LNCAP (cell line): Measurements from ENCODE around the gene CLEC2L.

Source experiments
- TF ChIP-seq, protein P1 (sequence below): fragments of 450-650 bp; IDR thresholded peaks from 2 replicates; pipeline ENCODE4 v1.5.1; 2017; ENCODE audit warnings: mild to moderate bottlenecking

Gene CLEC2L

GRCh38 chr7:139543801-139544603 is 20.5 kb downstream of the CLEC2L start:
- TF ChIP-seq, protein P1, sequence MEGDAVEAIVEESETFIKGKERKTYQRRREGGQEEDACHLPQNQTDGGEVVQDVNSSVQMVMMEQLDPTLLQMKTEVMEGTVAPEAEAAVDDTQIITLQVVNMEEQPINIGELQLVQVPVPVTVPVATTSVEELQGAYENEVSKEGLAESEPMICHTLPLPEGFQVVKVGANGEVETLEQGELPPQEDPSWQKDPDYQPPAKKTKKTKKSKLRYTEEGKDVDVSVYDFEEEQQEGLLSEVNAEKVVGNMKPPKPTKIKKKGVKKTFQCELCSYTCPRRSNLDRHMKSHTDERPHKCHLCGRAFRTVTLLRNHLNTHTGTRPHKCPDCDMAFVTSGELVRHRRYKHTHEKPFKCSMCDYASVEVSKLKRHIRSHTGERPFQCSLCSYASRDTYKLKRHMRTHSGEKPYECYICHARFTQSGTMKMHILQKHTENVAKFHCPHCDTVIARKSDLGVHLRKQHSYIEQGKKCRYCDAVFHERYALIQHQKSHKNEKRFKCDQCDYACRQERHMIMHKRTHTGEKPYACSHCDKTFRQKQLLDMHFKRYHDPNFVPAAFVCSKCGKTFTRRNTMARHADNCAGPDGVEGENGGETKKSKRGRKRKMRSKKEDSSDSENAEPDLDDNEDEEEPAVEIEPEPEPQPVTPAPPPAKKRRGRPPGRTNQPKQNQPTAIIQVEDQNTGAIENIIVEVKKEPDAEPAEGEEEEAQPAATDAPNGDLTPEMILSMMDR = no peak

DNA sequence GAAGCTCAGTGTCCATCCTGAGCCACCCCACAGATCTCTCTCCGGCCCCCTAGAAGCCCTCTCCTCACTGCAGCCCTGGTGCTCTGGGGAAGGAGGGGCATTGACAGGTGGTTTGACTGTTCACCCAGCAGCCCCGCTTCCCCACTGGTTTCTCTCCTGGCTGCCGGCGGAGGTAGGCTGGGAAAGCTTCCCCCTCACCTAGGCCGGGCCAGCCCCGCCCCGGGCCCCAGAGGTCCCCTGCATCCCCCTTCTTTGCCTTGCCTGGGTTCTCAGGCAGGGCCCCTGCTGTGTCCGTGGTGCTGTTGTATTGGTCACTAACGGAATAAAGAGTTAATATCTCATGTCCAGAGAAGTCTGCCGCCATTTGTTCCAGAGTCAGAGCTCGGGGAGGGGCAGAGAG is 21.2 kb downstream of the CLEC2L start:
- TF ChIP-seq, protein P1 = no peak

DNA sequence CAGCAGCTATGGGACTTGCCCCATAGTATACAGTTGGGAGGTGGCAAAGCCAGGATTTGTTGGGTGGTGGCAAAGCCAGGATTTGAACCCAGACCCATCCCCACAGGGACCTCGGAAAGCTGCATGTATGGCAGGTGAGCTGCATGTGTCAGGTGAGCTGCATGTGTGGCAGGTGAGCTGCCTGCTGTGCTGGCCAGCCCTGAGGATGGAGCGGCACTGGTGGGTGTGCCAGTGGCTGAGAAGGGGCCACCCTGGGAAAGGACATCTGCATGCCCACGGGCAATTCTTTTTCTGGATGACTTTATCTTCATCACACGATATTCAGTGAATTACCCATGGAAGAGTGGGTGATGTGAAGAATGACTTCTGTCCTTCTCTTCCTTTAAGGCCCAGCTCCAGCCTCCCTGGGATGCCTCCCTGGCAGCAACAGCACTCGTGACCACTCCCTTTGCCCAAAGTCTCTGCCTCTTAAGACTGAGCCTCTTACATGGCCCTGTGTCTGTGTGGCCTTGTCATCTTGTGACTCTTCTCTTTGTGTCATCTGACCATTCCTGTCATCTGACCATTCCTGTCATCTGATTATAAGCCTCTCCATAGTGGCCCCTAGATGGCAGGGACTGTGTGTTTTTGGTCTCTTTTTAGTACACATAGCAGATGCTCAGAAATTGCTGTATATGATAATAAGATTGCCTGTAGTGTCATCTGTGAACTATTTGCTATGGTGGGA is 25.0 kb downstream of the CLEC2L start:
- TF ChIP-seq, protein P1 = no peak

- TF ChIP-seq, protein P1 = peak; percentile 26; the same call in 1 of the 2 replicates
These were observed 34.5 kb downstream of the CLEC2L start for GRCh38 chr7:139557857-139558581.

GRCh38 chr7:139559364-139560105 is 36.0 kb downstream of the CLEC2L start:
- TF ChIP-seq, protein P1 = no peak

DNA sequence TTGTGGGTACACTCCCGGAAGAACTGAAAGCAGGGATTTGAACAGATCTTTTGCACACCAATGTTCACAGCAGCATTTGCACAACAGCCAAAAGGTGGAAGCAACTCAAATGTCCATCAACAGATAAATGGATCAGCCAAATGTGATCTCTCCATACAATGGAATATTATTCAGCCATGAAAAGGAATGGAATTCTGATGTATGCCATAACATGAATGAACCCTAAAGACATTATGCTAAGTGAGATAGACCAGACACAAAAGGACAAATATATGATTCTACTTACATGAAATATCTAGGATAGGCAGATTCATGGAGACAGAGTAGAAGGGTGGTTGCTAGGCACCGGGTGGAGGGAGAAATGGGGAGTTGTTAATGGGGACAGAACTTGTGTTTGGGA is 36.7 kb downstream of the CLEC2L start:
- TF ChIP-seq, protein P1 = no peak

DNA sequence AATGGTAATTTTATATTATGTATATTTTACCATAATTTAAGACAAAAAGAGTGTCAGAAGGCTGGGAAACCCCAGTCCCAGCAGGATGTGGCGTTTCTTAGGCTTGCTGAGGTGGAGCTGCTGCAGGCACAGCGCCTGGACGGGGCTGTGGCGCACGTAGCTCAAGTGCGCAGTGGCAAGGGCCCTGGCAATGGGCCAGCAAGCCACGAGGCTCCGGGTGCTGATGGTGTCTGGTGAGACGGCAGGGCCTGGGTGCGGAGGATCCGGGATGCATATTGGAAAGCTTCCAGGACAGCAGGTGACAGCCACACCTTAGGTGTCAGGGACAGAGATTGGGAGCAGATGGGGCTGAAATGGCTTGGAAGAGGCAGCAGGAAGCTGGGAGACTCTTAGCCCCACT is 37.2 kb downstream of the CLEC2L start:
- TF ChIP-seq, protein P1 = no peak
